ENCODE measurements around the gene OSBP2.

Gene OSBP2

GRCh38 chr22:30902496-30903357 lies 208.1 kb downstream of the OSBP2 start:
- no peak for DNase-seq (ENCODE audit: low read depth in 2 of 2)

- no peak for DNase-seq (ENCODE audit: low read depth in 2 of 2)
Measured at GRCh38 chr22:30903876-30904460, 209.3 kb downstream of the OSBP2 start.

DNA sequence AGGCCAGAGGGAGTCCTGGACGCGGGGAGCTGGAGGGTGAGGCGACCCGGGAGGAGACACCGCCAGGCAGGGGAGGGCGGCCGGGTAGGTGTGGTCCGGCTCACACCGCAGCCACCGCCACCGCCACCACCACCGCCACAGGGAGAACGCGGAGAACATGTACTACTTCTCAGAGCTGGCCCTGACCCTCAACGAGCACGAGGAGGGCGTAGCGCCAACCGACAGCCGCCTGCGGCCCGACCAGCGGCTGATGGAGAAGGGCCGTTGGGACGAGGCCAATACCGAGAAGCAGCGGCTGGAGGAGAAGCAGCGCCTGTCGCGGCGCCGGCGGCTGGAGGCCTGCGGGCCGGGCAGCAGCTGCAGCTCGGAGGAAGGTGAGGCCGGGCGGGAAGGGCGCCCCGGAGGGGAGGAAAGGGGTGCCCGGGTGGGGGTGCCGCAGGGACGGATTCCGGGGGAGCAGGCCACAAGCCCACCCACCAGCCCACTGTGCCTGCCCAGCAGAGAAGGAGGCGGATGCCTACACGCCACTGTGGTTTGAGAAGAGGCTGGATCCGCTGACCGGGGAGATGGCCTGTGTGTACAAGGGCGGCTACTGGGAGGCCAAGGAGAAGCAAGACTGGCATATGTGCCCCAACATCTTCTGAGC lies 211.1 kb downstream of the OSBP2 start:
- DNase-seq (ENCODE audit: low read depth in 2 of 2) = no peak

- no peak for DNase-seq (ENCODE audit: low read depth in 2 of 2)
Measured at GRCh38 chr22:30906411-30906810, 211.7 kb downstream of the OSBP2 start.

DNA sequence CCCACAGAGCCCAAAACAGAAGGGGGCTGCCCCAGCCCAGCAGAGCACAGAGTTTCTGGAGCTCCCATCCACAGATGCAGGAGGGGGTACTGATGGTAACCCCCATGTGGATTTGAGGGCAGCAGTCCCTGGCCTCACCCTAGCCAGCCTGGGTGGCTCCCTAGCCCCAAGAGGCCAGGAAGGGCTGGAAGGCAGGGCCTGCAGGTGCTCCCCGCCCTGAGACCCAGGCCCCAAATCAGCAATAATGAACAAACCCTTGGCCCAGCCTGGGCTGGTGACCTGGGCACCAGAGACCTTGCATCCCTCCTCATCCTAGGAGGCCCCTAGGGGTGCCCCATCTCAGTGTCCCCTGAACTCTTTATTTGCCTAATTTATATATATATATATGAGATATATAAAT lies 212.3 kb downstream of the OSBP2 start:
- DNase-seq (ENCODE audit: low read depth in 2 of 2) = no peak

GRCh38 chr22:30908051-30908461 lies 213.4 kb downstream of the OSBP2 start:
- no peak for DNase-seq (ENCODE audit: low read depth in 2 of 2)

DNA sequence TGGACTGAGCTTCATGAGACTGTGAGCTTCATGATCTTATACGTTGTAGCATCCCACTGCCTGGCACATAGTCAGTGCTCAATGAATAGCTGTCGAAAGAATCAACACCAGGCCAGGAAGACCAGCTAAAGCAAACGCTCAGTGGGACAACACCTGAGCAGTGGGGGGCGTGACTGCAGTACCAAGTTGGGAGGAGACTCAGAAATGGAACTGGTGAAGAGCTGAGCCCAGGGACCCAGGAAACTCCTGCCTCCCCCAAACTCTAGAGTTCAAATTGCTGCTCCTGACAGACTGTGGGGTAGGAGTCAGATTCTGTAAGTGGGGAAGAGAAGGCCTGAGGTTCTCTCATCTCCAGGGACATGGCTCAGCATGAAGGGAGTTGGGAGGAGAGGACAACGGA lies 214.6 kb downstream of the OSBP2 start:
- no peak for DNase-seq (ENCODE audit: low read depth in 2 of 2)

DNA sequence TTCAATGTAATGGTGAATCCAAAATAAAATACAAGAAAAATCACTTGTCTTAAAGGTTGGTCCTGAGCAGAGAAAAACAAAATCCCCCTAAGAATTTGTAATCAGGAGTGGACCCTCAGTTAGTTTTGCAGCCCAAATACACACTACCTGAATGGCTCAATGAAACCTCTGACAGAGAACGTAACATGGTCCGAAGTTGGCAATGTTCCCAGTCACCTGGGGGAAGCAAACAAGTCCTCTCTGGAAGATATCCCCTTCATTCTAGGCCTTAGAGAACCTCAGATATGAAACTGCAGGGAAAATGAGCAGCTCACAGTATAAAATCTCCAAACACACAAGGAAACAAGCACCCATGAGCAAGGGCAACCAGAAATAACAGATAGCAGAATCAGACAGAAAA lies 215.7 kb downstream of the OSBP2 start:
- no peak for DNase-seq (ENCODE audit: low read depth in 2 of 2)

GRCh38 chr22:30918761-30919160 lies 224.1 kb downstream of the OSBP2 start:
- no peak for DNase-seq (ENCODE audit: low read depth in 2 of 2)

- DNase-seq (ENCODE audit: low read depth in 2 of 2) = no peak
Measured at GRCh38 chr22:30919973-30920372, 225.3 kb downstream of the OSBP2 start.

- peak; percentile 7 to 18 for DNase-seq (ENCODE audit: low read depth in 2 of 2)
Measured at GRCh38 chr22:30920407-30920806, 225.7 kb downstream of the OSBP2 start.

DNA sequence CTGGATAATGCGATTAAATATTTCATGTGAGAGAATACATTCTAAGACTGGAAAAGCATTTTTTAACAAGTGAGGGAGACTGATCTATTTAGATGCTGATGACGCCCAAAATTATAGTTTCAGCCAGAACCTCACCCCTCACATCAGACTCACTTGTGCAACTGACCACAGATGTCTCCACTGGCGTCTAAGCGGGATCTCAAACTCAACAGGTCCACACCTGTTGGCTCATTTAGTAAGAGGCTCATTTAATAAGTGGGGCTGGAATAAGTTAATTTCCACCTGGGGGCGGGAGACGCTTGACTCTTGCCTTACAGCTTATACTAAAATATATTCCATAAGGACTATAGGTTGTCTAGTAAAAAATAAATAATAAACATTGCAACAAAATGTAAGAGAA lies 226.4 kb downstream of the OSBP2 start:
- DNase-seq (ENCODE audit: low read depth in 2 of 2) = no peak

- peak; percentile 7 to 12 for DNase-seq (ENCODE audit: low read depth in 2 of 2)
Measured at GRCh38 chr22:30922151-30922611, 227.5 kb downstream of the OSBP2 start.

- no peak for DNase-seq (ENCODE audit: low read depth in 2 of 2)
Measured at GRCh38 chr22:30923168-30923900, 228.7 kb downstream of the OSBP2 start.

GRCh38 chr22:30925667-30926066 lies 231.0 kb downstream of the OSBP2 start:
- no peak for DNase-seq (ENCODE audit: low read depth in 2 of 2)

- DNase-seq (ENCODE audit: low read depth in 2 of 2) = no peak
Measured at GRCh38 chr22:30926706-30927105, 232.0 kb downstream of the OSBP2 start.

GRCh38 chr22:30927806-30928205 lies 233.1 kb downstream of the OSBP2 start:
- no peak for DNase-seq (ENCODE audit: low read depth in 2 of 2)

- DNase-seq (ENCODE audit: low read depth in 2 of 2) = no peak
Measured at GRCh38 chr22:30928401-30928800, 233.7 kb downstream of the OSBP2 start.

GRCh38 chr22:30930228-30930627 lies 235.6 kb downstream of the OSBP2 start:
- DNase-seq (ENCODE audit: low read depth in 2 of 2) = no peak

GRCh38 chr22:30931541-30932300 lies 237.0 kb downstream of the OSBP2 start:
- no peak for DNase-seq (ENCODE audit: low read depth in 2 of 2)

DNA sequence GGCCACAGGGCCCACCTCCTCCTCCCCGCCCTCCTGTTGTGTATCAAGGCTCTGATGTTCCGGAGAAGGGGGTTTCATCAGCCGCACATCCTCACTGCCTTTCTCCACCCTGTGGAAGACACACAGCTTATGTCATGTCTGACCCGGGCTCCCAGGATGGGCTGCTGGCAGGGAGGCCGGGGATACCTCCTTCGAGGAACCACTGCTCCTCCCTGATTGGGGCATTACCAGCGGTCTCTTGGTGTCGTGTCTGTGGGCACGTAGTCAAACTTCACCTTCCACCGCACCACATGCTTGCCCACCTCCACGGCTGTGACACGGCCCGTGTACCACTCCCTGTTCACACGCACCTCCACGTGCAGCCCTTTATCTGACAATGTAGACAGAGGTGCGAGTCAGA lies 238.0 kb downstream of the OSBP2 start:
- DNase-seq (ENCODE audit: low read depth in 2 of 2) = no peak
